IMR-90 (cell line): ENCODE results near the gene DICER1. TPM values are rescaled to one million over a fixed set of nuclear protein-coding genes. Genes with fewer than 3 reads are reported as not detected.

Experiments
- ATAC-seq: fragments of 200-7000 bp; cut with Tn5 transposase; 2 replicates; pipeline ENCODE4 v1.9.1; 2020; ENCODE audit warnings: low read depth, mild to moderate bottlenecking, moderate library complexity
- BruUV-seq: library from RNA; stranded (reverse); fragments of 400-500 nt; replicated peaks from 2 replicates; lab custom pipeline; 2021; lab: Mats Ljungman, UMichigan
- CTCF ChIA-PET: fragments of 300-600 bp; formaldehyde crosslinking; extraction: SDS; loops from one replicate; lab custom pipeline; 2021; ENCODE audit warnings: antibody characterized with exemption; lab: Yijun Ruan, JAX
- POLR2A ChIA-PET: fragments of 300-600 bp; sonication (Branson Sonifier 250); formaldehyde crosslinking; loops from one replicate; lab custom pipeline; 2022; ENCODE audit warnings: antibody characterized with exemption; ENCODE audit not compliant: unreplicated experiment; lab: Charles Lee
- DNase-seq: peaks from one replicate; pipeline ENCODE4 v3.0.0; 2013
- H2AFZ ChIP-seq: replicated peaks from 2 replicates; pipeline ENCODE3; 2013; ENCODE audit warnings: low read length, mild to moderate bottlenecking; ENCODE audit not compliant: poor library complexity
- H2AK5ac ChIP-seq: 2 replicates; pipeline ENCODE4 v1.6.1; 2013; ENCODE audit warnings: low read depth, low read length, inconsistent platforms
- H2AK9ac ChIP-seq: replicated peaks from 2 replicates; pipeline ENCODE3; 2013; ENCODE audit warnings: mild to moderate bottlenecking, low read depth, low read length, moderate library complexity; ENCODE audit not compliant: poor library complexity
- H2BK120ac ChIP-seq: 2 replicates; pipeline ENCODE4 v1.6.1; 2013; ENCODE audit warnings: low read depth, low read length, inconsistent platforms
- H2BK15ac ChIP-seq: 3 replicates; pipeline ENCODE4 v1.6.1; 2013; ENCODE audit warnings: low read depth, low read length, inconsistent platforms
- H2BK20ac ChIP-seq: 2 replicates; pipeline ENCODE4 v1.6.1; 2013; ENCODE audit warnings: low read depth, mild to moderate bottlenecking, inconsistent platforms, low read length, moderate library complexity
- H2BK5ac ChIP-seq: 2 replicates; pipeline ENCODE4 v1.6.1; 2013; ENCODE audit warnings: mild to moderate bottlenecking, low read depth, low read length, inconsistent platforms; ENCODE audit not compliant: poor library complexity, severe bottlenecking
- H3K14ac ChIP-seq: replicated peaks from 2 replicates; pipeline ENCODE4 v1.6.1; 2013; ENCODE audit warnings: low read depth, low read length, inconsistent platforms
- H3K18ac ChIP-seq: 2 replicates; pipeline ENCODE4 v1.6.1; 2013; ENCODE audit warnings: low read depth, low read length, control low read depth
- H3K23ac ChIP-seq: 2 replicates; pipeline ENCODE4 v1.6.1; 2013; ENCODE audit warnings: low read depth, low read length, inconsistent platforms
- H3K27ac ChIP-seq: 2 replicates; pipeline ENCODE4 v1.5.1; 2013; ENCODE audit warnings: mild to moderate bottlenecking, control low read depth, low read length; ENCODE audit not compliant: insufficient read depth
- H3K27me3 ChIP-seq: 2 replicates; pipeline ENCODE4 v1.6.1; 2013; ENCODE audit warnings: low read length; ENCODE audit not compliant: control insufficient read depth, insufficient read depth
- H3K36me3 ChIP-seq: 2 replicates; pipeline ENCODE4 v1.6.1; 2013; ENCODE audit warnings: low read length, mixed read lengths; ENCODE audit not compliant: control insufficient read depth, insufficient read depth
- H3K4ac ChIP-seq: 2 replicates; pipeline ENCODE4 v1.6.1; 2013; ENCODE audit warnings: low read depth, low read length, inconsistent platforms
- H3K4me1 ChIP-seq: 2 replicates; pipeline ENCODE4 v1.6.1; 2013; ENCODE audit warnings: low read length, mixed read lengths; ENCODE audit not compliant: control insufficient read depth, insufficient read depth
- H3K4me2 ChIP-seq: 2 replicates; pipeline ENCODE4 v1.6.1; 2013; ENCODE audit warnings: low read depth, mild to moderate bottlenecking, control low read depth, low read length, moderate library complexity
- H3K4me3 ChIP-seq: 2 replicates; pipeline ENCODE4 v1.5.1; 2013; ENCODE audit warnings: low read depth, mild to moderate bottlenecking, control low read depth, low read length, moderate library complexity; ENCODE audit not compliant: insufficient read depth
- H3K56ac ChIP-seq: 2 replicates; pipeline ENCODE4 v1.6.1; 2013; ENCODE audit warnings: low read length, inconsistent platforms; ENCODE audit not compliant: insufficient read depth; ENCODE audit errors: extremely low read depth
- H3K79me1 ChIP-seq, 2 experiments: 2 replicates each; pipeline ENCODE4 v1.6.1; 2013; ENCODE audit warnings: low read length in 2 of 2, inconsistent platforms in 1 of 2, low read depth in 1 of 2
- H3K9ac ChIP-seq: 2 replicates; pipeline ENCODE4 v1.6.1; 2013; ENCODE audit warnings: low read depth, low read length, control low read depth
- H3K9me1 ChIP-seq: 2 replicates; pipeline ENCODE4 v1.6.1; 2013; ENCODE audit warnings: low read length, inconsistent platforms; ENCODE audit not compliant: insufficient read depth
- H3K9me3 ChIP-seq: 2 replicates; pipeline ENCODE4 v1.6.1; 2013; ENCODE audit warnings: low read length; ENCODE audit not compliant: control insufficient read depth, insufficient read depth
- H4K20me1 ChIP-seq: 2 replicates; pipeline ENCODE4 v1.6.1; 2013; ENCODE audit warnings: low read length, inconsistent platforms; ENCODE audit not compliant: insufficient read depth
- H4K5ac ChIP-seq: 2 replicates; pipeline ENCODE4 v1.6.1; 2013; ENCODE audit warnings: mild to moderate bottlenecking, low read depth, low read length, control low read depth
- H4K8ac ChIP-seq, 2 experiments: 2 replicates each; pipeline ENCODE4 v1.6.1; 2013; ENCODE audit warnings: low read depth in 2 of 2, low read length in 2 of 2, control low read depth in 1 of 2, inconsistent platforms in 1 of 2
- H4K91ac ChIP-seq: 2 replicates; pipeline ENCODE4 v1.6.1; 2013; ENCODE audit warnings: low read depth, low read length, inconsistent platforms; ENCODE audit not compliant: insufficient read depth
- BHLHE40 ChIP-seq: fragments of 150-350 bp; IDR thresholded peaks from 2 replicates; pipeline ENCODE4 v1.6.1; 2016; ENCODE audit warnings: mild to moderate bottlenecking, low read depth, low read length
- CEBPB ChIP-seq: IDR thresholded peaks from 2 replicates; pipeline ENCODE4 v1.6.1; 2012; ENCODE audit warnings: low read depth, low read length, improper control_type of control experiment
- NFE2L2 ChIP-seq: fragments of 150-350 bp; IDR thresholded peaks from 2 replicates; pipeline ENCODE4 v1.6.1; 2016; ENCODE audit warnings: low read depth, mild to moderate bottlenecking, low read length
- POLR2A ChIP-seq: IDR thresholded peaks from 2 replicates; pipeline ENCODE4 v1.6.1; 2012; ENCODE audit warnings: mild to moderate bottlenecking, low read depth, low read length
- USF2 ChIP-seq: fragments of 150-350 bp; IDR thresholded peaks from 2 replicates; pipeline ENCODE4 v1.6.1; 2017; ENCODE audit warnings: mild to moderate bottlenecking, antibody characterized with exemption, low read length, low read depth
- WGBS, 2 experiments: methylation state at CpG; one replicate each; pipeline versions ENCODE4 v1.1.5 to v1.1.7; 2013; ENCODE audit warnings: missing lambda C conversion rate in 2 of 2; ENCODE audit not compliant: insufficient read length in 1 of 2; ENCODE audit errors: extremely low coverage in 2 of 2; 5-methylcytosine and 5-hydroxymethylcytosine counted together
- dilution Hi-C: fragments of 300-500 bp; cut with HindIII; formaldehyde crosslinking; loops from one replicate; pipeline ENCODE4 v1.14.3; 2018; ENCODE audit warnings: low sequenced_read_pairs; ENCODE audit not compliant: unreplicated experiment
- in situ Hi-C: fragments of 300-500 bp; cut with MboI; formaldehyde crosslinking; loops from 3 replicates; pipeline ENCODE4 v1.14.3; 2019; ENCODE audit warnings: low sequenced_read_pairs, inconsistent platforms, mixed read lengths
- intact Hi-C: fragments of 100-400 bp; cut with micrococcal nuclease; formaldehyde crosslinking; loops from 2 replicates; pipeline ENCODE4 v1.10.0; 2022
- polyA plus RNA-seq, 3 experiments: library from polyadenylated mRNA; depleted of rRNA; stranded (reverse); fragments of >200 nt; gene quantifications; 2 replicates each; pipeline ENCODE4 v1.2.3, GENCODE V29; 2012; ENCODE audit warnings: low replicate concordance in 1 of 3
- total RNA-seq: library from RNA; depleted of rRNA; stranded (reverse); fragments of >200 nt; gene quantifications from 2 replicates; pipeline ENCODE4 v1.2.3, GENCODE V29; 2012

Gene DICER1
- total and polyA plus RNA-seq, 2 of the 4 experiments (the other 2 are of a cell fraction), result 9.7 to 49.5 TPM

GRCh38 chr14:95062220-95062619 lies 95.1 kb downstream of the DICER1 start:
- POLR2A ChIA-PET, result interaction anchor here (0.7 kb wide), 1 partner anchor 20 kb away, joined by 5 read pairs; no protein-coding TSS in a partner anchor
- CTCF ChIA-PET, result no interaction called here
- Histone ChIP-seq H3K79me1 (no peaks in the 10 kb centered on the region), H4K8ac (no peak overlapping the region), H3K4ac (no peak overlapping the region), H3K9ac (no peak overlapping the region), H3K4me3 (no peak overlapping the region), H3K4me2 (no peak overlapping the region), H3K36me3 (no peaks in the 10 kb centered on the region), H2AK9ac (no peak overlapping the region), H4K20me1 (no peaks in the 10 kb centered on the region), H4K5ac (no peak overlapping the region), H3K27ac (no peak overlapping the region), H2BK120ac (no peak overlapping the region), H2BK20ac (no peak overlapping the region), H2BK5ac (no peak overlapping the region), H3K27me3 (peaks cover 10% of the 10 kb centered on the region; the same call in 1 of the 2 replicates), H3K4me1 (peaks cover 8% of the 10 kb centered on the region; the same call in 1 of the 2 replicates), H3K23ac (no peak overlapping the region), H3K9me3 (no peaks in the 10 kb centered on the region; the same call in 1 of the 2 replicates), H3K9me1 (no peaks in the 10 kb centered on the region), H2AK5ac (no peak overlapping the region), H2BK15ac (no peak overlapping the region), H3K56ac (no peak overlapping the region), H3K18ac (no peak overlapping the region), H4K91ac (no peak overlapping the region), H3K14ac (no peak overlapping the region), H2AFZ (no peak overlapping the region)
- TF ChIP-seq USF2, result no peak
- TF ChIP-seq BHLHE40, result no peak
- no peak for TF ChIP-seq NFE2L2
- no peak for TF ChIP-seq CEBPB
- no peak for TF ChIP-seq POLR2A
- BruUV-seq, result no TSS peak
- WGBS, 2 experiments, result 80% methylated on average over 1 of the region's 5 CpGs; no CpG with 5 or more reads in 1 of the 2 experiments
- no peak for DNase-seq
- in situ Hi-C loops (no loop called here), intact Hi-C loops (no loop called here), dilution Hi-C loops (no loop called here)
- no peak for ATAC-seq
